H1 (cell line): ENCODE measurements around the gene SFR1. TPM values are rescaled to one million over a fixed set of nuclear protein-coding genes. Genes with fewer than 3 reads are reported as not detected.
"Not testable (repeated sequence)": the region's sequence is repeated elsewhere in the genome, so short reads cannot be mapped to it uniquely, and the experiment has no call there.

Experiments used
- CTCF ChIA-PET: fragments of 300-600 bp; sonication (Branson Sonifier 250); formaldehyde crosslinking; loops from one replicate; lab custom pipeline; 2021; ENCODE audit not compliant: partially characterized antibody; lab: Charles Lee
- POLR2A ChIA-PET: fragments of 300-600 bp; sonication (Branson Sonifier 250); formaldehyde crosslinking; loops from one replicate; lab custom pipeline; 2021; ENCODE audit warnings: inconsistent platforms; ENCODE audit not compliant: partially characterized antibody; lab: Charles Lee
- DNase-seq, 2 experiments: peaks; one replicate each; pipeline versions ENCODE4 v3.0.0 to v3.0.0-alpha.2; 2010 to 2022; ENCODE audit warnings: low spot score in 2 of 2, low read depth in 1 of 2, mixed read lengths in 1 of 2
- FAIRE-seq: peaks from 2 replicates; lab custom pipeline; 2011; peaks lifted over from hg19 to GRCh38; lab: Jason Lieb, UNC
- H2AFZ ChIP-seq: 2 replicates; pipeline ENCODE4 v1.8.1; 2012; ENCODE audit warnings: low read length, inconsistent platforms
- H2AK5ac ChIP-seq: 2 replicates; pipeline ENCODE4 v1.6.1; 2013; ENCODE audit warnings: low read depth, low read length
- H2BK120ac ChIP-seq: replicated peaks from 2 replicates; pipeline ENCODE3; 2013; ENCODE audit warnings: low read depth, low read length, inconsistent platforms
- H2BK12ac ChIP-seq: 2 replicates; pipeline ENCODE4 v1.6.1; 2013; ENCODE audit warnings: low read depth, low read length
- H2BK15ac ChIP-seq: 2 replicates; pipeline ENCODE4 v1.6.1; 2013; ENCODE audit warnings: low read length
- H2BK20ac ChIP-seq: 2 replicates; pipeline ENCODE4 v1.6.1; 2013; ENCODE audit warnings: low read length
- H2BK5ac ChIP-seq: 2 replicates; pipeline ENCODE4 v1.6.1; 2013; ENCODE audit warnings: low read depth, low read length
- H3K14ac ChIP-seq: 2 replicates; pipeline ENCODE4 v1.6.1; 2013; ENCODE audit warnings: inconsistent platforms; ENCODE audit not compliant: insufficient read length
- H3K18ac ChIP-seq: 2 replicates; pipeline ENCODE4 v1.6.1; 2013; ENCODE audit warnings: low read length; ENCODE audit errors: extremely low read depth
- H3K23ac ChIP-seq: 2 replicates; pipeline ENCODE4 v1.6.1; 2013; ENCODE audit warnings: inconsistent platforms; ENCODE audit not compliant: insufficient read length
- H3K23me2 ChIP-seq: 2 replicates; pipeline ENCODE4 v1.6.1; 2013; ENCODE audit warnings: low read depth, low read length
- H3K27ac ChIP-seq: 2 replicates; pipeline ENCODE4 v1.6.1; 2011; ENCODE audit warnings: low read depth, low read length, inconsistent platforms
- H3K27me3 ChIP-seq, 4 experiments: replicated peaks in 1 of 4; 1 replicate in 1 of 4; 2 replicates in 3 of 4; pipeline versions ENCODE4 v1.6.1 to v1.8.1; 2011 to 2013; ENCODE audit warnings: low read length in 3 of 4, mild to moderate bottlenecking in 3 of 4, inconsistent platforms in 2 of 4, mixed read lengths in 2 of 4, moderate library complexity in 1 of 4; ENCODE audit not compliant: control insufficient read depth in 3 of 4, insufficient read depth in 3 of 4; ENCODE audit errors: extremely low read depth in 1 of 4
- H3K36me3 ChIP-seq, 4 experiments: 2 replicates each; pipeline versions ENCODE4 v1.6.1 to v1.8.1; 2011 to 2013; ENCODE audit warnings: mild to moderate bottlenecking in 4 of 4, low read length in 3 of 4, moderate library complexity in 2 of 4, control low read depth in 1 of 4, inconsistent platforms in 1 of 4; ENCODE audit not compliant: insufficient read depth in 4 of 4, control insufficient read depth in 2 of 4
- H3K4ac ChIP-seq: replicated peaks from 2 replicates; pipeline ENCODE3; 2013; ENCODE audit warnings: low read length, low read depth, mixed read lengths, inconsistent platforms; ENCODE audit not compliant: insufficient read length
- H3K4me1 ChIP-seq, 4 experiments: replicated peaks in 1 of 4; 1 replicate in 1 of 4; 2 replicates in 3 of 4; pipeline versions ENCODE4 v1.6.1 to v1.8.1; 2011 to 2013; ENCODE audit warnings: low read length in 3 of 4, inconsistent platforms in 2 of 4, mixed read lengths in 1 of 4; ENCODE audit not compliant: insufficient read depth in 4 of 4, control insufficient read depth in 3 of 4
- H3K4me2 ChIP-seq, 2 experiments: 2 replicates each; pipeline versions ENCODE4 v1.6.1 to v1.8.1; 2011 to 2013; ENCODE audit warnings: low read depth in 2 of 2, low read length in 2 of 2, control low read depth in 1 of 2, inconsistent platforms in 1 of 2, mild to moderate bottlenecking in 1 of 2; ENCODE audit not compliant: insufficient read depth in 1 of 2
- H3K4me3 ChIP-seq, 4 experiments: fragments of 200-600, 300-600 bp in 1 of 4; sonication (generic), shearing (Covaris generic), sonication (Bioruptor Twin) in 1 of 4; 2 replicates each; pipeline versions ENCODE4 v1.5.1 to v1.8.1; 2011 to 2016; ENCODE audit warnings: low read length in 4 of 4, low read depth in 3 of 4, control low read depth in 2 of 4, inconsistent platforms in 2 of 4, mild to moderate bottlenecking in 2 of 4, mixed read lengths in 1 of 4, moderate library complexity in 1 of 4; ENCODE audit not compliant: insufficient read depth in 2 of 4; ENCODE audit errors: extremely low read depth in 1 of 4
- H3K56ac ChIP-seq: replicated peaks from 2 replicates; pipeline ENCODE3; 2013; ENCODE audit warnings: low read depth, mild to moderate bottlenecking, mixed read lengths, low read length, inconsistent platforms; ENCODE audit not compliant: insufficient read length
- H3K79me1 ChIP-seq: 2 replicates; pipeline ENCODE4 v1.6.1; 2013; ENCODE audit warnings: low read depth, low read length, control low read depth
- H3K79me2 ChIP-seq, 2 experiments: 2 replicates each; pipeline versions ENCODE4 v1.6.1 to v1.8.1; 2012 to 2013; ENCODE audit warnings: low read length in 2 of 2, mild to moderate bottlenecking in 2 of 2, inconsistent platforms in 1 of 2; ENCODE audit not compliant: insufficient read depth in 2 of 2, control insufficient read depth in 1 of 2
- H3K9ac ChIP-seq, 4 experiments: replicated peaks in 1 of 4; 1 replicate in 1 of 4; 2 replicates in 3 of 4; pipeline versions ENCODE4 v1.6.1 to v1.8.1; 2011 to 2013; ENCODE audit warnings: low read depth in 3 of 4, low read length in 3 of 4, control low read depth in 2 of 4, mild to moderate bottlenecking in 2 of 4, moderate library complexity in 2 of 4, inconsistent platforms in 1 of 4; ENCODE audit errors: extremely low read depth in 1 of 4
- H3K9me3 ChIP-seq, 2 experiments: 2 replicates each; pipeline versions ENCODE4 v1.6.1 to v1.8.1; 2012 to 2013; ENCODE audit warnings: mild to moderate bottlenecking in 2 of 2, moderate library complexity in 2 of 2, control low read depth in 1 of 2, inconsistent platforms in 1 of 2, low read depth in 1 of 2, low read length in 1 of 2, mixed read lengths in 1 of 2; ENCODE audit not compliant: insufficient read depth in 2 of 2
- H4K20me1 ChIP-seq, 2 experiments: replicated peaks in 1 of 2; 2 replicates each; pipeline versions ENCODE3 to v1.8.1; 2011 to 2013; ENCODE audit warnings: inconsistent platforms in 2 of 2, low read length in 2 of 2, mild to moderate bottlenecking in 1 of 2; ENCODE audit not compliant: insufficient read depth in 2 of 2, control insufficient read depth in 1 of 2
- H4K5ac ChIP-seq: 2 replicates; pipeline ENCODE4 v1.6.1; 2013; ENCODE audit warnings: low read length, low read depth, mixed read lengths, inconsistent platforms; ENCODE audit not compliant: insufficient read length
- H4K8ac ChIP-seq: 2 replicates; pipeline ENCODE4 v1.8.0; 2013; ENCODE audit warnings: mild to moderate bottlenecking, moderate library complexity, low read length, inconsistent platforms; ENCODE audit not compliant: insufficient read depth; ENCODE audit errors: extremely low read depth
- H4K91ac ChIP-seq: replicated peaks from 2 replicates; pipeline ENCODE3; 2013; ENCODE audit warnings: low read length, mixed read lengths, inconsistent platforms; ENCODE audit not compliant: insufficient read length
- WGBS, 2 experiments: shearing (Covaris generic) in 1 of 2; methylation state at CpG; one replicate each; pipeline versions ENCODE4 v1.1.6 to v1.1.7; 2013 to 2015; ENCODE audit warnings: low lambda C conversion rate in 2 of 2, mixed read lengths in 2 of 2, inconsistent platforms in 1 of 2, low coverage in 1 of 2, missing lambda C conversion rate in 1 of 2; ENCODE audit not compliant: insufficient replicate concordance in 2 of 2, insufficient coverage in 1 of 2, insufficient read length in 1 of 2; ENCODE audit errors: extremely low coverage in 1 of 2, missing lambda C conversion rate in 1 of 2; 5-methylcytosine and 5-hydroxymethylcytosine counted together
- polyA plus RNA-seq, 7 experiments: library from polyadenylated mRNA; depleted of rRNA in 3 of 7; stranded (reverse) in 5 of 7; unstranded in 2 of 7; fragments of >200 nt in 5 of 7; fragments of 200-250 nt in 2 of 7; gene quantifications; 1 replicate in 5 of 7; 2 replicates in 1 of 7; 4 replicates in 1 of 7; pipeline versions ENCODE4 v1.2.1 to v1.2.3, GENCODE V29; 2011 to 2013; ENCODE audit warnings: missing spikeins in 2 of 7, mixed read lengths in 2 of 7
- total RNA-seq: library from RNA; stranded (reverse); fragmentation: NEBNext Ultra II Directional; extraction: Animal tissue kit (Norgen Biotek cat#: 25700); gene quantifications from 2 replicates; pipeline ENCODE4 v1.2.1, GENCODE V29; 2021

The SFR1 gene
- total and polyA plus RNA-seq, 2 of the 8 experiments (the other 6 are each of a cell fraction or from before 2014, with no cell fraction given) = 3.4 to 7.7 TPM

GRCh38 chr10:104174136-104174535 is 52.2 kb downstream of the SFR1 start:
- FAIRE-seq, H2BK15ac ChIP-seq, H3K23ac ChIP-seq, H3K23me2 ChIP-seq, H3K4me2 ChIP-seq, H3K4ac ChIP-seq, H2AK5ac ChIP-seq, DNase-seq, H3K27ac ChIP-seq, H4K8ac ChIP-seq, H2BK20ac ChIP-seq, H3K27me3 ChIP-seq, H3K9me3 ChIP-seq, H4K5ac ChIP-seq, H3K56ac ChIP-seq, H3K36me3 ChIP-seq, H3K9ac ChIP-seq, H4K91ac ChIP-seq, CTCF ChIA-PET, H3K4me1 ChIP-seq, H2BK12ac ChIP-seq, H2AFZ ChIP-seq, H3K14ac ChIP-seq, H3K4me3 ChIP-seq, H3K79me2 ChIP-seq, POLR2A ChIA-PET, H3K18ac ChIP-seq, H2BK5ac ChIP-seq, H2BK120ac ChIP-seq, H3K79me1 ChIP-seq, H4K20me1 ChIP-seq: not testable (repeated sequence)
- 94% methylated on average over 1 of the region's 1 CpG; no CpG with 5 or more reads in 1 of the 2 experiments for WGBS, 2 experiments

Other genes starting within 250 kb of the SFR1 start
- 10.3 and 12.4 TPM in 2 replicates for gene STN1, start 204.0 kb upstream of the SFR1 start, total RNA-seq
- 8.3 and 10.1 TPM in 2 replicates for gene STN1, start 204.0 kb upstream of the SFR1 start, polyA plus RNA-seq (2011; rRNA removed)
- 18.3 and 18.8 TPM in 2 replicates for gene SLK, start 155.0 kb upstream of the SFR1 start, total RNA-seq
- 1.6 and 2.7 TPM in 2 replicates for gene SLK, start 155.0 kb upstream of the SFR1 start, polyA plus RNA-seq (2011; rRNA removed)
- gene COL17A1, start 36.3 kb upstream of the SFR1 start, total RNA-seq = 0.37 and 1.9 TPM in 2 replicates
- gene COL17A1, start 36.3 kb upstream of the SFR1 start, polyA plus RNA-seq (2011; rRNA removed) = 0.35 and 0.52 TPM in 2 replicates
- gene CFAP43, start 110.2 kb downstream of the SFR1 start, total RNA-seq = 0.11 and 0.23 TPM in 2 replicates
- gene CFAP43, start 110.2 kb downstream of the SFR1 start, polyA plus RNA-seq (2011; rRNA removed) = 0.27 and 0.35 TPM in 2 replicates
- 32.5 and 33.8 TPM in 2 replicates for gene GSTO1, start 132.7 kb downstream of the SFR1 start, total RNA-seq
- 17.3 and 22.4 TPM in 2 replicates for gene GSTO1, start 132.7 kb downstream of the SFR1 start, polyA plus RNA-seq (2011; rRNA removed)
- gene GSTO2, start 147.0 kb downstream of the SFR1 start, total RNA-seq = 12.7 and 13.1 TPM in 2 replicates
- gene GSTO2, start 147.0 kb downstream of the SFR1 start, polyA plus RNA-seq (2011; rRNA removed) = 34.0 and 41.7 TPM in 2 replicates
- gene ITPRIP, start 216.3 kb downstream of the SFR1 start, total RNA-seq = 16.9 and 17.1 TPM in 2 replicates
- gene ITPRIP, start 216.3 kb downstream of the SFR1 start, polyA plus RNA-seq (2011; rRNA removed) = 15.2 and 15.3 TPM in 2 replicates
- 0.71 and 1.1 TPM in 2 replicates for gene CFAP58, start 231.7 kb downstream of the SFR1 start, total RNA-seq
- gene CFAP58, start 231.7 kb downstream of the SFR1 start, polyA plus RNA-seq (2011; rRNA removed) = 0.09 and 0.32 TPM in 2 replicates